HCT116 (cell line): ENCODE results near the gene SLC16A11. TPM values are rescaled to one million over a fixed set of nuclear protein-coding genes. Genes with fewer than 3 reads are reported as not detected.

Experiments
- ATAC-seq: fragments of 200-7000 bp; cut with Tn5 transposase; 2 replicates; pipeline ENCODE4 v1.9.1; 2020; ENCODE audit warnings: mild to moderate bottlenecking, moderate library complexity
- BruUV-seq: library from RNA; stranded (reverse); fragments of 400-500 nt; replicated peaks from 2 replicates; lab custom pipeline; 2021; lab: Mats Ljungman, UMichigan
- CTCF ChIA-PET: fragments of 300-600 bp; sonication (Branson Sonifier 250); formaldehyde crosslinking; loops from one replicate; lab custom pipeline; 2021; ENCODE audit warnings: antibody characterized with exemption; lab: Charles Lee
- POLR2A ChIA-PET: fragments of 300-600, 350-600 bp; sonication (Branson Sonifier 250); formaldehyde crosslinking; loops from one replicate; lab custom pipeline; 2021; ENCODE audit warnings: antibody characterized with exemption; lab: Charles Lee
- RAD21 ChIA-PET, 2 experiments: fragments of 300-600 bp; sonication (Branson Sonifier 250); formaldehyde crosslinking; loops; one replicate each; lab custom pipeline; 2023; ENCODE audit warnings: low total read pairs in 2 of 2; ENCODE audit not compliant: uncharacterized antibody in 2 of 2, unreplicated experiment in 2 of 2, low non-redundant PET in 1 of 2; lab: Charles Lee
- DNase-seq: peaks from one replicate; pipeline ENCODE4 v3.0.0-alpha.2; 2010; ENCODE audit warnings: low read depth, low spot score
- H2AFZ ChIP-seq: fragments of 200-600 bp; shearing (Covaris generic), sonication (generic); 2 replicates; pipeline ENCODE4 v1.6.1; 2017; ENCODE audit warnings: low read depth, mixed run types, mixed read lengths, antibody characterized with exemption, low read length; ENCODE audit not compliant: poor library complexity, severe bottlenecking
- H3K27ac ChIP-seq: 2 replicates; pipeline ENCODE4 v1.5.1; 2012; ENCODE audit warnings: low read depth, low read length
- H3K27me3 ChIP-seq: fragments of 200-600 bp; sonication (generic); 2 replicates; pipeline ENCODE4 v1.6.1; 2016; ENCODE audit warnings: mixed run types, low read length, mixed read lengths; ENCODE audit not compliant: insufficient read depth
- H3K36me3 ChIP-seq, 2 experiments: fragments of 200-500 bp in 1 of 2; fragments of 200-600 bp in 1 of 2; sonication (Bioruptor generic) in 1 of 2; sonication (generic) in 1 of 2; 2 replicates each; pipeline versions ENCODE4 v1.5.1 to v1.6.1; 2014 to 2016; ENCODE audit warnings: low read length in 2 of 2, inconsistent platforms in 1 of 2, mixed read lengths in 1 of 2, mixed run types in 1 of 2; ENCODE audit not compliant: insufficient read depth in 2 of 2, control insufficient read depth in 1 of 2
- H3K4me1 ChIP-seq, 2 experiments: fragments of 200-600 bp in 1 of 2; sonication (generic) in 1 of 2; 2 replicates each; pipeline versions ENCODE4 v1.5.1 to v1.6.1; 2012 to 2017; ENCODE audit warnings: low read length in 2 of 2, inconsistent platforms in 1 of 2, mild to moderate bottlenecking in 1 of 2, mixed read lengths in 1 of 2, mixed run types in 1 of 2, moderate library complexity in 1 of 2; ENCODE audit not compliant: insufficient read depth in 2 of 2, control insufficient read depth in 1 of 2
- H3K4me2 ChIP-seq: fragments of 200-600 bp; sonication (generic); 2 replicates; pipeline ENCODE4 v1.6.1; 2017; ENCODE audit warnings: mixed run types, low read length, mixed read lengths
- H3K4me3 ChIP-seq, 2 experiments: fragments of 200-600 bp in 1 of 2; sonication (generic) in 1 of 2; replicated peaks in 1 of 2; 2 replicates each; pipeline ENCODE4 v1.5.1; 2011 to 2016; ENCODE audit warnings: low read length in 2 of 2, control low read depth in 1 of 2, low read depth in 1 of 2, mild to moderate bottlenecking in 1 of 2, mixed read lengths in 1 of 2, mixed run types in 1 of 2
- H3K79me2 ChIP-seq: fragments of 200-600 bp; sonication (generic); 2 replicates; pipeline ENCODE4 v1.6.1; 2017; ENCODE audit warnings: mild to moderate bottlenecking, mixed run types, low read length, moderate library complexity, mixed read lengths; ENCODE audit not compliant: insufficient read depth
- H3K9ac ChIP-seq: fragments of 200-600 bp; sonication (generic); 2 replicates; pipeline ENCODE4 v1.6.1; 2016; ENCODE audit warnings: low read length, mixed read lengths
- H3K9me2 ChIP-seq: fragments of 200-600 bp; sonication (generic), shearing (Covaris generic); 2 replicates; pipeline ENCODE4 v1.6.1; 2017; ENCODE audit warnings: mixed run types, mild to moderate bottlenecking, moderate library complexity; ENCODE audit not compliant: insufficient read depth
- H3K9me3 ChIP-seq, 2 experiments: fragments of 200-500 bp in 1 of 2; fragments of 200-600 bp in 1 of 2; sonication (Bioruptor generic) in 1 of 2; sonication (generic) in 1 of 2; 2 replicates each; pipeline ENCODE4 v1.6.1; 2014 to 2017; ENCODE audit warnings: low read length in 2 of 2, mixed read lengths in 2 of 2, inconsistent platforms in 1 of 2, low read depth in 1 of 2, mild to moderate bottlenecking in 1 of 2, mixed run types in 1 of 2, moderate library complexity in 1 of 2; ENCODE audit not compliant: control insufficient read depth in 1 of 2, insufficient read depth in 1 of 2
- H4K20me1 ChIP-seq: fragments of 200-600 bp; sonication (generic), shearing (Covaris generic); 2 replicates; pipeline ENCODE4 v1.6.1; 2017; ENCODE audit warnings: mixed run types, mild to moderate bottlenecking, moderate library complexity; ENCODE audit not compliant: insufficient read depth
- CBX3 ChIP-seq: IDR thresholded peaks from 2 replicates; pipeline ENCODE4 v1.6.1; 2012; ENCODE audit warnings: low read depth
- CTCF ChIP-seq, 3 experiments: fragments of 200-600 bp in 1 of 3; sonication (generic) in 1 of 3; IDR thresholded peaks in 2 of 3; conservative IDR thresholded peaks in 1 of 3; 2 replicates each; pipeline ENCODE4 v1.5.1; 2012 to 2017; ENCODE audit warnings: low read depth in 2 of 3, low read length in 2 of 3, antibody characterized with exemption in 1 of 3, borderline replicate concordance in 1 of 3, control low read depth in 1 of 3, mild to moderate bottlenecking in 1 of 3, mixed read lengths in 1 of 3, mixed run types in 1 of 3, moderate library complexity in 1 of 3; ENCODE audit not compliant: insufficient read depth in 1 of 3
- EGR1 ChIP-seq: IDR thresholded peaks from 2 replicates; pipeline ENCODE4 v1.6.1; 2012; ENCODE audit warnings: low read depth
- ELF1 ChIP-seq: IDR thresholded peaks from 2 replicates; pipeline ENCODE4 v1.6.1; 2012; ENCODE audit warnings: low read depth, borderline replicate concordance
- EZH2 ChIP-seq: fragments of 200-600 bp; sonication (generic); IDR thresholded peaks from 2 replicates; pipeline ENCODE4 v1.6.1; 2017; ENCODE audit warnings: antibody characterized with exemption, mixed run types
- EZH2phosphoT487 ChIP-seq: fragments of 200-600 bp; IDR thresholded peaks from 2 replicates; pipeline ENCODE4 v1.6.1; 2018; ENCODE audit warnings: antibody characterized with exemption, borderline replicate concordance
- FOSL1 ChIP-seq: IDR thresholded peaks from 2 replicates; pipeline ENCODE4 v1.6.1; 2012; ENCODE audit warnings: low read depth
- JUND ChIP-seq: IDR thresholded peaks from 2 replicates; pipeline ENCODE4 v1.6.1; 2012
- MAX ChIP-seq: IDR thresholded peaks from 2 replicates; pipeline ENCODE4 v1.6.1; 2012
- POLR2A ChIP-seq: IDR thresholded peaks from 2 replicates; pipeline ENCODE4 v1.7.0; 2011; ENCODE audit warnings: borderline replicate concordance; ENCODE audit not compliant: insufficient read depth, insufficient read length; ENCODE audit errors: extremely low read depth
- POLR2AphosphoS5 ChIP-seq: IDR thresholded peaks from 2 replicates; pipeline ENCODE4 v1.6.1; 2011; ENCODE audit warnings: mild to moderate bottlenecking, low read depth, low read length, moderate library complexity
- RAD21 ChIP-seq: IDR thresholded peaks from 2 replicates; pipeline ENCODE4 v1.6.1; 2012; ENCODE audit warnings: low read depth, mild to moderate bottlenecking
- REST ChIP-seq: IDR thresholded peaks from 2 replicates; pipeline ENCODE4 v1.6.1; 2012; ENCODE audit warnings: low read depth
- SP1 ChIP-seq: IDR thresholded peaks from 2 replicates; pipeline ENCODE4 v1.6.1; 2012; ENCODE audit warnings: low read depth
- SRF ChIP-seq: IDR thresholded peaks from 2 replicates; pipeline ENCODE4 v1.6.1; 2012; ENCODE audit warnings: low read depth
- YY1 ChIP-seq: IDR thresholded peaks from 2 replicates; pipeline ENCODE4 v1.6.1; 2011; ENCODE audit warnings: low read length, low read depth, moderate library complexity, mild to moderate bottlenecking; ENCODE audit not compliant: insufficient replicate concordance; ENCODE audit errors: extremely low read depth
- ZBTB33 ChIP-seq: IDR thresholded peaks from 2 replicates; pipeline ENCODE4 v1.6.1; 2011; ENCODE audit warnings: mild to moderate bottlenecking, low read length, moderate library complexity; ENCODE audit not compliant: insufficient replicate concordance; ENCODE audit errors: extremely low read depth
- ZFX ChIP-seq: fragments of 450-650 bp; IDR thresholded peaks from 2 replicates; pipeline ENCODE4 v1.6.1; 2017
- ZNF274 ChIP-seq: fragments of 200-500 bp; sonication (Bioruptor generic); IDR thresholded peaks from 2 replicates; pipeline ENCODE4 v1.6.1; 2014; ENCODE audit warnings: mild to moderate bottlenecking, low read depth, low read length, inconsistent platforms
- intact Hi-C: fragments of 100-400 bp; cut with micrococcal nuclease; formaldehyde crosslinking; loops from 2 replicates; pipeline ENCODE4 v1.10.0; 2022
- total RNA-seq: library from RNA; stranded (reverse); gene quantifications from one replicate; pipeline ENCODE4 v1.2.1, GENCODE V29; 2021; ENCODE audit not compliant: unreplicated experiment

Gene SLC16A11
- total RNA-seq, 1 experiment from 2014 or later = not detected

- RAD21 ChIA-PET = no interaction called here
- CTCF ChIA-PET = interaction anchor here (0.7 to 1.3 kb wide), 5 partner anchors 9 to 171 kb away, joined by 3 to 7 read pairs (median 4); partner anchors contain the start of gene ALOX12
- no peak overlapping the region for H2AFZ ChIP-seq
Observed at GRCh38 chr17:7014995-7015958, 28.6 kb downstream of the SLC16A11 start.

More at GRCh38 chr17:7014995-7015958, 28.6 kb downstream of the SLC16A11 start:
- Histone ChIP-seq H3K9me3 (no peaks in the 10 kb centered on the region), H3K27me3 (no peaks in the 10 kb centered on the region), H3K36me3 (no peaks in the 10 kb centered on the region)
- TF ChIP-seq POLR2AphosphoS5 = no peak; the same call in 1 of the 2 replicates
- no peak for TF ChIP-seq RAD21
- no peak for TF ChIP-seq ELF1
- no peak for TF ChIP-seq FOSL1
- TF ChIP-seq CBX3 = no peak
- TF ChIP-seq ZBTB33 = no peak
- no peak for TF ChIP-seq SP1
- TF ChIP-seq POLR2A = no peak
- TF ChIP-seq EZH2phosphoT487 = no peak
- TF ChIP-seq YY1 = no peak
- TF ChIP-seq EGR1 = no peak
- TF ChIP-seq SRF = no peak
- TF ChIP-seq EZH2 = no peak
- TF ChIP-seq JUND = no peak
- no peak for TF ChIP-seq ZFX
- TF ChIP-seq MAX = no peak
- no peak for TF ChIP-seq REST
- no peak for TF ChIP-seq ZNF274
- no peak for TF ChIP-seq CTCF (IDR thresholded peaks at IDR 0.05 in 2 of 3, conservative IDR thresholded peaks at IDR 0.05 in 1 of 3; ENCODE audit: borderline replicate concordance in 1 of 3, insufficient read depth in 1 of 3, low read depth in 2 of 3, low read length in 2 of 3)
- TF ChIP-seq, all 23 proteins: peak for 0
- intact Hi-C loops = no loop called here
- ATAC-seq (no peak), DNase-seq (no peak)
- Histone ChIP-seq H4K20me1 (no peaks in the 10 kb centered on the region), H3K9me2 (no peaks in the 10 kb centered on the region), H3K4me3 (peak overlapping the region; percentile 61 to 74), H3K79me2 (peaks cover 40% of the 10 kb centered on the region), H3K4me1 (peaks cover 13 to 36% of the 10 kb centered on the region in 2 experiments; a peak in 3 of 4 replicates), H3K9ac (peak overlapping the region; percentile 98), H3K27ac (peak overlapping the region; percentile 70), H3K4me2 (peak overlapping the region; percentile 100)
- BruUV-seq = TSS peak; percentile 22
- POLR2A ChIA-PET = interaction anchor here (1.0 to 1.5 kb wide), 2 partner anchors 8 to 171 kb away, joined by 3 to 4 read pairs; no protein-coding TSS in a partner anchor
